Measurements from ENCODE around the gene C2orf49.

Gene C2orf49

DNA sequence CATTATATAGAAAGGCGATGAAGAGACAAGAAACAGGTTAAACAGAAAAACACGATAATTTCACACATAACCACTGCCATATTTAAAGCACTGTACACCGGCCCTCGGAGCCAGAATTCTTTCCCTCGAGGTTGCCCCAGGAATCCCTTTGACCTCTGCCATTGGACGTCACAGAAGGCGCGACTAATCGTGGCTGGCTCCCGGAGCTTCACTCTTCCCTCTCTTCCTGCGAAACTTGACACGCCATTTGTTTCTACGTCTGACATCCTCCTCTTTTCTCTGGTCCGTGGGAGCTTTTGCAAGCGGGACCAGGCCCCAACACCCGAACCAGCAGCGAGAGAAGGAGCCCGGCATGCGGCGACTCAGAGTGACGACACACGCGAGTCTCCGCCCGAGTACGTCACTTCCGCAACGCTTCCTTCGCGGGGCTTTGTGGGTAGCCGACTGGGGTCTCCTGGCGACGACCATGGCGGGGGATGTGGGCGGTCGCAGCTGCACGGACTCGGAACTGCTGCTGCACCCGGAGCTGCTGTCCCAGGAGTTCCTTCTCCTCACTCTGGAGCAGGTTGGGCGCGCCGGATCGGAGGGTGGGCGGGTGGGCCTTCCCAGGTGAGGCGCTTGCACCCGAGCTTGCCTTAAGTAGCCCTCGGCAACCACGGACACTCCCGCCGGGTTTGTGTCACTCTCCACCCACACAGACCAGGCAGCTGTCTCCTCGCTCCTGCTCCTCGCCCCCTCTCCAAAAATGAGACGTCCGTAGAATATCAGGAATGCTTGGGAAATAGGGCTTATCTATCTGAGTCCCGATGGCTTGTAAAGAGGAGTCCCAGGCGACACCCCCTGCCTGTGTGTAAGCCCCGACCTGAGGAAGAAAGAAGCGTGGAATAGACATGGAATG lies at the start of gene C2orf49:
C2orf49 (plus strand) TSS at position 419 of the 898 bp plus-strand sequence; CDS start at position 467, 48 bp downstream.
- in situ Hi-C loops (cut with MboI; ENCODE audit: low sequenced_read_pairs): no loop called here

DNA sequence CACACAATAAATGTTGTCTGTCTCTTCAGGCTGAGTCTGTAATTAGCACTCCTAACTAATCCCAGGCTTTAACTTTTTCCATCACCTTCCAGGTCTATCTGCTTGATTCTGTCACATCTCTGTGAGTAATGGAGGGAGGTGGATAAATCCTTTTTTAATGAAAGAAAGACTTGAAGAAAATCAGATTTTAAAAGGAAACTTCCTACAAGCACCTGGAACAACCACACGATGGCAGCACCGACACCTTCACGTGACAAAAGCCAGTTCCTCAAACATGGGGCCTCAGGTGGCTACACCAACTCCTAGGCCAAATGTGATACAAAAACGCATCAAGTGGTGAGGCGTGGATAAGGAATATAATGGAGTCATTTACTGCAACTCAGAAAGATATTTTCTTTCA lies 49.6 kb upstream of the C2orf49 start:
- in situ Hi-C loops (cut with MboI; ENCODE audit: low sequenced_read_pairs): no loop called here

DNA sequence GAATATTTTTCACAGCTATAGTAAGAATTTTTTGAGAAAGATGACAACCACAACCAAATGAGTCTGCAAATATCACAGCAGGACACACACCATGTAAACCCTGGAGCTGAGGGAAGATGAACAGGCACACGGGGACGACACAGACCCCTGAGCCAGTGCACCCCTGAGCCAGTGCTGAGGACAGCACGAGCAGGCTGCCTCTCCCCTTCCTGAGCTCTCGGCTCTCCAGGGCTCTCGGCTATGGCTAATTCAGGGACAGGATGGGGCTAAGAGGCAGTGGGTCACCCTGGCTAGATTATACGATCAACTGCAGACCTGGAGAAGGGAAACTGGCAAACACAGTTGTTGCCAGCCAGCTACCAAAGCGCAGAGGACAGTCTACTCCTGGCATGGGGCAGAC lies 49.2 kb upstream of the C2orf49 start:
- in situ Hi-C loops (cut with MboI; ENCODE audit: low sequenced_read_pairs): no loop called here

DNA sequence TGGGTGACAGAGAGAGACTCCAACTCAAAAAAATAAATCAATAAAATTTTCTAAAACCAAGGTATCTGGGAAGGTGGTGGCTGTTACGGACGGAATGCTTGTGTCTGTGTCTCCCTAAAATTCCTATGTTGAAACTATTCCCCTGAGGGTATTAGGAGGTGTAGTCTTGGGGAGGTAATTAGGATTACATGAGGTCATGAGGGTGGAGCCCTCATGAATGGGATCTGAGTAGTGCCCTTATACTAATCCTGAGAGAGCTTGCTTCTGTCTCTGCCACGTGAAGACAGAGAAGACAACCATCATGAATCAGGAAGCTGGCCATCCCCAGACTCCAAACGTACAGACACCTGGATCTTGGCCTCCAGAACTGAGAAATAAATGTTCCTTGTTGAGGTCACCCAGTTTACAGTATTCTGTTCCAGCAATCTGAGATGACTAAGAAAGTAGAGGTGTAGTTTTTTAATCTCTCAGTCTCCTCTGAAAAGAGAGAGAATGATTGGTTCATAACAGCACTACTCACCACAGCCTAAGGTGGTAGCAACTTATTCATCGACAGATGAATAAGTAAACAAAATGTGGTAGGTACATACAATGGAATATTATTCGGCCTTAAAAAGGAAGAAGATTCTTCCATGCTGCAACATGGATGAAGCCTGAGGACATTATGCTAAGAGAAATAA lies 46.2 kb upstream of the C2orf49 start:
- in situ Hi-C loops (cut with MboI; ENCODE audit: low sequenced_read_pairs): no loop called here

DNA sequence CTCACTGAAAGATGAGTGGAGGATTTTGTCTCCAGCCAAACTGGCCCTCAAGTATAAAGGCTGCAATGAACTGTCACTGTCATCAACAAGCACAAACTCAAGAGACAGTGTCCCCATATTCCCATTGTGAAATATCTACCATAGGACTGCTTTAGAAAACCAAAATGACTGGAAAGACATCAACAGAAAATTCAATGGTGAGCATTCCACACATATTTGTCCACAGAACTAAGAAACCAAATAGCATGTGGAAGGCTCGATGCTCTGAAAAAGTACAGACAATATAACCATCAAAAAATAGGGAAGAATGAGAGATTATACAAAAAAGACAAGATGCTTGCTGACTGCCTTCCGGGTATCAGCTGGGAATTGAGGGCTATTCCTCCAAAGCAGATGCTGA lies 45.4 kb upstream of the C2orf49 start:
- in situ Hi-C loops (cut with MboI; ENCODE audit: low sequenced_read_pairs): no loop called here

DNA sequence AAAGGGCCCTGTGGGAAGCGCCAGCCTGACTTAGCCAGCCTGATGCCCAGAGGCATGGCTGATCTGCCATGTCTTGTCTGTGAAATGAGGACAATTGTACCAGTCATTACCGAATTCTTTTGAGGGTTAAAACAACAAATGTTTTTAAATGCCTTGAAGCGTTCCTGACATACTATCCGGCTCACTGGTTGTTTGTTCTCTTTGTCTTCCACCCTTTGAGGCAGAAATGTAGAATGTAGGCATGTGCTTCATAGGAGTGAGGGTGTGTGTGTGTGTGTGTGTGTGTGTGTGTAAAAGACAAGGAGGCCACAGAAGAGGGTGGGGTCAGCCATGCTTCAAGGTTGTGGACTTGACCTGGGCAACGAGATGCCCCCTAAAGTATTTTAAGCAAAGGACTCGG lies 43.3 kb upstream of the C2orf49 start:
- in situ Hi-C loops (cut with MboI; ENCODE audit: low sequenced_read_pairs): no loop called here

DNA sequence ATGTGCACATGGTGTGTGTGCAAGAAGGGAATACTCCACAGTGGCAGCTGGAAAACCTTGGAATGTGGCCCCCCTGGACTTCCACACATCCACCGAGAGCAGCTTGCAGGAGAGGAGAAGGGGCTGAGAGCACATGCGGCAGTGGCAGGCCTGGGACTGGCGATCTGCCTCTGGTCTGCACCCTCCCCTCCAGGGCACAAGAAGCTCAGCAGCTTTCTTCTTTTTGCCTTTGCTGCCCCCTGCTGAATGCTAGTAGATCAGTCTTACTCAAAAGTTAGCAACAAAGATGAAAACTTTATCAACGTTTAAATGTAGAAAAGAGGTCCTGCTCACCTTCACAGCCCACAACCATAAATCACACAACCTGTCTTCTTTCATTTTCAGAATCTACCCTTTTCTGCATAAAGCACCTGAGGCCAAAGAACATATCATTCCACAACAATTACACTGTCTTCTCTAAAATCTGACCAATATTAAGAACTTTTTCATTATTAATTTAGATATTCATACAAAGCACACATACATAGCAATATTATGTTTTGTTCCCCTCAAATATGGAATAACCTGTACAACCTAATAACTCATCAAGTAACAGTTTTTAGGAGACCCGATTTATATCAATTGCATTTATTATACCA lies 42.4 kb upstream of the C2orf49 start:
- in situ Hi-C loops (cut with MboI; ENCODE audit: low sequenced_read_pairs): no loop called here

DNA sequence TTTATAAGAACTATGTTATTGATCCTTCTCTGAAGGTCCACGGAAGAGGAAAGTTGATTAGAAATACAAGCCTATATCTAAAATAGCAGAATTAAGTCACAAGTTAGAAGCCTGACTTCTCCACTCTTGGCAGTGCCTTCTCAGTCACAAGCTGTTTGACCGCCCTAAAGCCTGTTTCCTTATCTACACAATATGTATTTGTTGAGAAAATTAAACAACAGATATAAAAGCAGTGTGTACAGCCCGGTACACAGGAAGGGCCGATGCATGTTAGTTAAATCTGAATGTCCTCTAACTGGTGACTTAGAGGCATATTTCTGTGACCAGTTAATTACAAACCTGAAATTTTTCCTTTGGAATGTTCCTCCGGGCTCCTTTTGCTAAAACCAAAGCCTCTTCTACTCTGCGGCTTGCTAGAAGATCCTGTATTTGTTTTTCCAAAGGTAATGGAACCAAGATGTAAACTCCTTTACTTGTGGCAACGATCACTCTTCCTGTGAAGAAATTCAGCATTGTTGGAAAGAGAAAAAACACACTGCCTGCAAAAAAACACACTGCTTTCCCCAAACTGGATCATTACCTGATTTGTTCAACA lies 41.2 kb upstream of the C2orf49 start:
- in situ Hi-C loops (cut with MboI; ENCODE audit: low sequenced_read_pairs): no loop called here

DNA sequence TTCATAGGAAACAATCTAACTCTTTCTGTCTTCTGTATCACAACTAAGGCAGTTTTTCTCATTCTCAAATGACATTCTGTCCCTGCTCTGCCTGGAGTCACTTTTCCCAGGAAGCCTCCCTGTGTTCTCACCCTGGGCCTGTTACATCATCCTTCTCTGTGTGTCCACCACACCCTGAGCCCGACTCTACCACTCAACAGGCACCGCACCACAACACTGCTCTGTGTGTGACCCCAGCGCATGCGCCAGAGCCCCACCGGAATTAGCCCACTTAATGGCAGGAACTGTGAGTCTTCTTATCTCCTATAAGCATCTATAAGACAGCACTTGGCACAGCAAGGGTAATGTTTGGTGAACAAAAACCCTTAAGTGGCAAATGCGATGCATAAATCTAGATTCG lies 40.1 kb upstream of the C2orf49 start:
- in situ Hi-C loops (cut with MboI; ENCODE audit: low sequenced_read_pairs): no loop called here

DNA sequence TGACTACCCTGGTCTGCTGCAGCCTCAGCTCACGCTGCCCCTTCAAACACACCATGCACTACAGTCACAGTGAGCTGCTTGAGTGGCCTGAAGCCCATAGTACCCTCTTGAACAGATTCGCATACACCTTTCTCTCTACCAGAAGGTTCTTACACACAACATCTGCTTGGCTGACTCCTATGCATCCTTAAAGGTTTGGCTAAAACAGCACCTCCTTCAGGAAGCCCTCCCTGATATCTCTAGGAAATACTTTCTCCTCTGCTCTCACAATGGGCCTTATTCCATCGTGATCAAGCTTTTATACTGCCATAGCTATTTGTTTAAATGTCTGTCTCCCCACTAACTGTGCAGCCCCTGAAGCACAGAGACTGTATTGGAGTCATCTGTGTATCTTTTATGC lies 39.3 kb upstream of the C2orf49 start:
- in situ Hi-C loops (cut with MboI; ENCODE audit: low sequenced_read_pairs): no loop called here

DNA sequence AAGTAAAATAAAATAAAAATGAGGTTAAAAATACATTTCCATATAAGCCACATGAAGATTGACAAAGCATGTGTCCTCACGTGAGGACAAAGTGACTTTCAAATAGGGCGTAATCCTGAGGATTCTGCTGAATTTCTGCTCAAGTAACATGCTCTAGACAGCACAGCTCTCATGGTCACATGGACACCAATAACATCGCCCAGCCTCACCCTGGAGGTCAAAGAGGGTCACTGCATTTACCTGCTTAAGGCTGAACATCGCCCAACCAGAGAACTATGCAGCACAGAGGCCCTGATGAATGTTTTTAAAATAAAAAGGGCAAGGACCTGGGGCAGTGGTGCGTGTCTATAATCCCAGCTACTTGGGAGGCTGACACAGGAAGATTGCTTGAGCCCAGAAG lies 38.0 kb upstream of the C2orf49 start:
- in situ Hi-C loops (cut with MboI; ENCODE audit: low sequenced_read_pairs): no loop called here

DNA sequence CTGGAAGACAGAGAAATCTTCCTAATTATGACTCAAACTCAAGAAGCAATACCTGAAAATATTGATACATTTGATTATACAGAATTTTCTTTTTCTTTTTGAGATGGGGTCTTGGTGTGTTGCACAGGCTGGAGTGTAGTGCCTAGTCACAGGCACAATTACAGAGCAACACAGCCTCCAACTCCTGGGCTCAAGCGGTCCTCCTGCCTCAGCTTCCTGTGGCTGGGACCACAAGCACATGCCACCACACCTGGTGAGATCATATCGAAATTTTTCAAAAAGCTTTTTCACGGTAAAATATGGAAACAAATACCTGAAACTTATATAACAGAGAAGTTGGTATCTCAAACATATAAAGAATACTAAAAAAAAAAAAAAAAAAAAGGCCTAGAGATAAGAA lies 35.7 kb upstream of the C2orf49 start:
- in situ Hi-C loops (cut with MboI; ENCODE audit: low sequenced_read_pairs): no loop called here

DNA sequence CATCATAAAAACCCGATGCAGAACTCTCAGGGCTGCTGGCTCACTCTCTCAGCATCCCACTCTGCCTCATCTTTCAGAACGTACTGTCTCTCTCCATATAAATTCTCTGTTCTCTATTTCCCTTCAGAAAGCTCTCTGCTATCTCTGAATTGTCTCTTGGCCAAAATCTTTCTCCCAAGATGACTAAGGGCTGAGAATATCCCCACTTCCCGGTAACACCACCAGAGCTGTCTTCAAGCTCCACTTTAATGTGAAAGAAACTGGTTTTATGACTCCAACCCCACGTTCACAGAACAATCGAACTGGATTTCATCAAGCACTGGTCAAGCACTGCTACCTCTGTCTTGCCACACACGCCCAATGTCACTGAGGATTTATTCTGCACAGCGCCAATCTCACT lies 30.2 kb upstream of the C2orf49 start:
- in situ Hi-C loops (cut with MboI; ENCODE audit: low sequenced_read_pairs): no loop called here

DNA sequence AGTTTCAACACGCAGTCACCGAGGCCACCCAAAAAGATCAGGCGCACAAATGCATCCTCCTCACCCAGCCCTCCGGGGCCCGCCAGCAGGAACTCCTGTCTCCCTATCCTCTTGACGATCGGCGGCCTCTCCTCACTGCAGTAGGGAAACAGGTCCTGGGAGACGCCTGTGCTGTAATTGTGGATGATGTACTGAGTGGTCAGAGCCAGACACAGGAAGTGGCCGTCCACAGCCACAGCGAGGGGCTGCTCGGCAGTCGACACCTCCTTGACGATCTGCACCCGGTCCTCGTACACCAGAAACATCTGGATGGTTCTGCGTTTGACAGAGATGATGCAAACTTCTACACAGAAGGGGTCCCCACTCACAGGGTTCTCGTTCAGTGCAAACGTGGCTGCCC lies 29.8 kb upstream of the C2orf49 start:
- in situ Hi-C loops (cut with MboI; ENCODE audit: low sequenced_read_pairs): no loop called here

DNA sequence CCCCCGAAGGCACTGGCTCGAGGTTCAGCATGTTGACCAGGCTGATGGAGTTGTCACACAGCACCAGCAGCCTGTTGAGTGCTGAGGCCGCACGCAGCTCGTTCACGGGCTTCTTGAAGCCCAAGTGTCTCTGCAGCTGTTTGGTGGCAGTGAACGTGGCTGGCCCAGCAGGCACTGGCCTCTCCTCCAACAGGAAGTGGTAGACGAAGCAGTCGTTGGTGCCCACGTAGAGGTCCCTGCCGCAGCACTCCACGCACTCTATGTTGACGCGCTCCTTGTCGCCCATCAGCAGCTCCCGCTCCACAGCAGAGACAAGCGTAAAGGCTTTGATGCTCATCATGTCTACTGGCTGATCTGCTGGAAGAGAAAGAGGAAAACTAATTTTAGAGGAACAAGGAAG lies 29.4 kb upstream of the C2orf49 start:
- in situ Hi-C loops (cut with MboI; ENCODE audit: low sequenced_read_pairs): no loop called here

DNA sequence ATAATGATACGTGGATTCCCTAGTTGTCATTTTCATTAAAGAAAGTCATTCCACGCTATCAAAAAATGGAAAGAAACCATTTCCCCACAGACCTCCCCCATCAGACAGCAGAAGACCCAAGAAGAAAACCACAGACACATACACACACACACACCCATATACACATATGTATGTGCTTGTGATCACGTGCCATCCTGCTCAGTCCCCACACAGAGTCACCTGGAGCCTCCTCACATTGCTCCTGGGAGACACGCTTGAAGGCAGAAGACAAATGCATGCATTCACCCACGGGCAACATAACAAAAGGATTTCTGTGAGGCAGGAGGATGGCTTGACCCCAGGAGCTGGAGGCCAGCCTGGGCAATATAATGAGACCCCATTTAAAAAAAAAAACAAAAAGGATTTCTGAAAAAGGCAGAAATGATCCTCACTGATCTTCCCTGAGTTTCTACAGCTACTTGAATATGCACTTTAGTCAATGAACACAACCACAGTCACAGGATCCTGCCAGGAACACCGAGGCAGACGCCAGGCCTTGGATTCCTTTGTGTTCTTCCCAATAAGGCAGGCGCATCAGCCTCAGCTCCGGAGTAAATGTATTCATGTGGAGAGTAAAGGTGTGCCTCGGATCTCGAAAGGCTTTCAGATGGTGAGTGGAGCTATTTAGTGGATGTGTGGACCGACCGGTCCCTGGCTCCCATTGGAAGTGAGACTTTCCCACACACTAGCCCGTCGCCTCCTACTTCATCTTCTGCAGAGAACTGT lies 28.8 kb upstream of the C2orf49 start:
- in situ Hi-C loops (cut with MboI; ENCODE audit: low sequenced_read_pairs): no loop called here

DNA sequence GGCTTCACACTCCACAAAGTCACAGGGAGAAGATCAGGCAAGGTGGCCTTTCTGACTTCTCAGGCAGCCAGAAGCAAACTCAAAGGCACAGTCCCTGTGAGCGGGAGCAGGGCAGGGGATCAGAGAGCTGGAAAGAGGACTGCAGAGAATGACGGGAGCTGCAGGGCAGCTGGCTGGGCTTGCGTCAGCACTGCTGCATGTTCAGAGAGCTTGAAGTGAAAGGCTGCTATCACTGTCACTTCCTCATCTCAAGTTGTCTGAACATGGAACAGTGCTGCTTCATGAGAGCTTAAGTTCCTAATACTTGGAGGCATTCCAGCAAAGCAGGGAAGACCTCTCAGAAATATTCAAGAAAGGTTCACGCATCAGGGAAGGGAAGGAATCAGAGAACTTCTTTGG lies 28.2 kb upstream of the C2orf49 start:
- in situ Hi-C loops (cut with MboI; ENCODE audit: low sequenced_read_pairs): no loop called here

DNA sequence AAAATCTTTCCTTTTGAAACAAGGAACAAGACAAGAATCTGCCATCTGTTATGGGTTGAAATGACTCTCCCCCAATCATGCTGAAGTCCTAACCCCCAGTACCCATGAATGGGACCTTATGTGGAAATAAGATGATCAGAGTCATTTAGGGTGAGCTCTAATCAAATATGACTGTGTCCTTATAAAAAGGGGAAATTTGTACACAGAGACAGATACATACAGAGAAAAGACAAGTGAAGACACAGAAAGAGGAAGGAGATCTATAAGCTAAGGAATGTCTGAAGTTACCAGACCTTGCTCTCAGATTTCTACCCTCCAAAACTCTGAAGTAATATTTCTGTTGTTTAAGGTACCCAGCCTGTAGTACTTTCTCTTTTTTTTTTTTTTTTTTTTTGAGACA lies 23.5 kb upstream of the C2orf49 start:
- in situ Hi-C loops (cut with MboI; ENCODE audit: low sequenced_read_pairs): no loop called here

DNA sequence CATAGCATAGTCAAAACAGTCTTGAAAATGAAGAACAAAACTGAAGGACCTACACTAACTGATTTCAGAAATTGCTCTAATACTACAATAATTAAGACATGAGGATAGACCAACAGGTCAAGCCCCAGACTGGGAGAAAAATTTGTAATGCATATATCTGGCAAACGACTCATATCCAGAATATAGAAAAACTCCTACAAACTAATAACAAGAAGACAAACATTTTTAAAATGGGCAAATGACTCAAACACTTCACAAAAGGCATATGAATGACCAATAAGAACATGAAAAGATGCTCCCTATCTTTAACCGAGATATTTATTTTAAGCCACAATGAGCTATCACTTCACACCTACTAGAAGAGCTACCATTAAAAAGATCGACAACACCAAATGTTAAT lies 22.0 kb upstream of the C2orf49 start:
- in situ Hi-C loops (cut with MboI; ENCODE audit: low sequenced_read_pairs): no loop called here

DNA sequence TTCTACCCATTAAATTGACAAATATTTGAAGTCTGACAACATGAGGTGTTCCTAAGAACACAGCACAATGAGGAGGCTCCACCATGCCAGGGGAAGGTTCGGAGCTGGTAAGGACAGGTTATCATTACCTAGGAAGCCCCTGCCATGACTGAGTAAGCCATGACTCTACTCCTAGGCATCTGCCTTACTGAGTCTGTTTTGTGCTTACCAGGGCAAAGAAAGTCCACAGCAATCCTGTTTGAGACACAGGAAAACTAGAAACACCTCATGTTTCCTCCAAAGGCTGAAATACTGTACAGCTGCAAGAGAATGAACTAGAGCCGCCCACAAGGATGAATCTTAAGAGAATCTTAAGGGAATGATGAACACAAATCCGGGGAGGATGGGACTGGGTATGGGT lies 19.4 kb upstream of the C2orf49 start:
- in situ Hi-C loops (cut with MboI; ENCODE audit: low sequenced_read_pairs): no loop called here

Measured in HL-60/S4 (cell line).